Gastrocnemius medialis (tissue), 4 donors: Measurements from ENCODE around the gene NUTM1. TPM values are rescaled to one million over a fixed set of nuclear protein-coding genes. Genes with fewer than 3 reads are reported as not detected.

Experiments used
- ATAC-seq, 2 donors: fragments of 150-250 bp; one replicate each; pipeline ENCODE4 v1.9.1; 2016
- DNase-seq, 2 donors: peaks; one replicate each; pipeline ENCODE4 v3.0.0-alpha.2; 2019
- H3K27ac ChIP-seq, 4 donors: fragments of 200-600 bp; sonication (generic); 1 replicate in 1 of 4; 2 replicates in 3 of 4; pipeline ENCODE4 v1.5.1; 2016 to 2018; ENCODE audit warnings: mild to moderate bottlenecking in 2 of 4, moderate library complexity in 1 of 4
- H3K27me3 ChIP-seq, 3 donors: fragments of 200-600 bp; sonication (generic) in 2 of 3; 1 replicate in 1 of 3; 2 replicates in 2 of 3; pipeline versions ENCODE4 v1.5.1 to v1.6.0; 2016 to 2019; ENCODE audit warnings: mild to moderate bottlenecking in 1 of 3, moderate library complexity in 1 of 3
- H3K36me3 ChIP-seq, 2 donors: fragments of 200-600 bp; sonication (generic) in 1 of 2; one replicate each; pipeline ENCODE4 v1.5.1; 2017 to 2018
- H3K4me1 ChIP-seq, 2 donors: fragments of 200-600 bp; sonication (generic) in 1 of 2; one replicate each; pipeline ENCODE4 v1.5.1; 2016 to 2017; ENCODE audit warnings: mild to moderate bottlenecking in 2 of 2
- H3K4me3 ChIP-seq, 4 donors: fragments of 200-600 bp; sonication (generic) in 3 of 4; 1 replicate in 1 of 4; 2 replicates in 3 of 4; pipeline ENCODE4 v1.5.1; 2016 to 2019; ENCODE audit warnings: mild to moderate bottlenecking in 2 of 4
- H3K9me3 ChIP-seq, 3 donors: fragments of 200-600 bp; sonication (generic) in 2 of 3; 1 replicate in 1 of 3; 2 replicates in 2 of 3; pipeline ENCODE4 v1.5.1; 2016 to 2019
- CTCF ChIP-seq, 5 experiments: fragments of 450-650 bp in 3 of 5; fragments of 200-600 bp in 2 of 5; sonication (generic) in 2 of 5; IDR thresholded peaks in 4 of 5; conservative IDR thresholded peaks in 1 of 5; 1 replicate in 4 of 5; 2 replicates in 1 of 5; pipeline ENCODE4 v1.5.1; 2016 to 2019; ENCODE audit warnings: antibody characterized with exemption in 5 of 5, mild to moderate bottlenecking in 3 of 5, moderate library complexity in 3 of 5
- POLR2A ChIP-seq, 2 donors: fragments of 450-650 bp; IDR thresholded peaks; one replicate each; pipeline ENCODE4 v1.6.1; 2017; ENCODE audit warnings: antibody characterized with exemption in 2 of 2, mild to moderate bottlenecking in 2 of 2, moderate library complexity in 2 of 2
- in situ Hi-C, 4 donors: fragments of 200-750 bp; cut with MboI; loops; one replicate each; pipeline versions ENCODE4 v1.15.0 to v1.8.0; 2017; ENCODE audit warnings: low sequenced_read_pairs in 4 of 4
- intact Hi-C: fragments of 100-400 bp; cut with DNase I; formaldehyde crosslinking; loops from one replicate; pipeline ENCODE4 v1.15.1; 2023; ENCODE audit warnings: low total_unique reads
- total RNA-seq, 4 donors: library from RNA; depleted of rRNA; stranded (reverse); fragments of >200 nt; gene quantifications; one replicate each; pipeline versions ENCODE4 v1.1.0 to v1.2.3, GENCODE V29; 2016

Gene NUTM1
- total RNA-seq, 4 donors from 2014 or later: not detected

DNA sequence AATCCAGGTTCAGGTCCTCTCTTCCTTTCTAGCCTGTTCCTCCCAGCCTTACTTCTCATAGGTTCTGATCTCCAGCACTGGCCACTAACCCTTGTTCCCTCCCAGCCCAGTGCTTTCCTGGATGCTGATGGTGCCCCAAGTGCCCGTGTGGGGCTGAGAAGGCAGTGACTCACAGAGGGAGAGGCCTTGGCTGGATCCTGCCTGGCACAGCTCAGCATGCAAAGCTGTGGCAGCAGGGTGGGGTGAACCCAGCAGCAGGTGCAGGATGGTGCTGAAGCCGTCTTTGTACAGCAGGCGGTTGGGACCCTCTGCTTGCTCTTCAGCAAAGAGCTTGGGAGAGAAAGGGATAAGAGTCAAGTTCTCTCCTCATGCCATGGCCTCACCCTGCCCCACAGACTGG lies 16.3 kb downstream of the NUTM1 start:
- H3K36me3 ChIP-seq: peaks cover 0 to 15% of the 10 kb centered on the region in 2 donors
- no peak for ATAC-seq
- intact Hi-C loops: no loop called here

GRCh38 chr15:34360298-34360697 lies 17.2 kb downstream of the NUTM1 start:
- Histone ChIP-seq H3K4me1 (peaks cover 0 to under 1% of the 10 kb centered on the region in 2 donors), H3K36me3 (peaks cover 0 to 15% of the 10 kb centered on the region in 2 donors), H3K27me3 (no peaks in the 10 kb centered on the region), H3K4me3 (no peak overlapping the region), H3K27ac (no peak overlapping the region), H3K9me3 (no peaks in the 10 kb centered on the region)
- TF ChIP-seq CTCF (IDR thresholded peaks at IDR 0.05 in 4 of 5, conservative IDR thresholded peaks at IDR 0.05 in 1 of 5) (no peak), POLR2A (IDR thresholded peaks at IDR 0.05) (no peak)
- intact Hi-C loops: no loop called here
- in situ Hi-C loops: loop anchor here in 2 of 4 donors (10.0 to 25.0 kb wide), 4 partner anchors 115 to 627 kb away; partner anchors contain the start of genes EMC4 (in 1 of the 2) and ZNF770 (in 1 of the 2)
- DNase-seq (no peak), ATAC-seq (no peak)

More for the DNA sequence above, 16.3 kb downstream of the NUTM1 start:
- H3K4me1 ChIP-seq: no peaks in the 10 kb centered on the region
- no peak for DNase-seq
- H3K9me3 ChIP-seq: no peaks in the 10 kb centered on the region
- no peak for TF ChIP-seq CTCF (IDR thresholded peaks at IDR 0.05 in 4 of 5, conservative IDR thresholded peaks at IDR 0.05 in 1 of 5)
- in situ Hi-C loops: loop anchor here in 1 of 4 donors (25.0 kb wide), 3 partner anchors 122 to 628 kb away; partner anchors contain the start of genes EMC4 and ZNF770
- no peak overlapping the region for H3K27ac ChIP-seq
- H3K4me3 ChIP-seq: no peak overlapping the region
- H3K27me3 ChIP-seq: no peaks in the 10 kb centered on the region

DNA sequence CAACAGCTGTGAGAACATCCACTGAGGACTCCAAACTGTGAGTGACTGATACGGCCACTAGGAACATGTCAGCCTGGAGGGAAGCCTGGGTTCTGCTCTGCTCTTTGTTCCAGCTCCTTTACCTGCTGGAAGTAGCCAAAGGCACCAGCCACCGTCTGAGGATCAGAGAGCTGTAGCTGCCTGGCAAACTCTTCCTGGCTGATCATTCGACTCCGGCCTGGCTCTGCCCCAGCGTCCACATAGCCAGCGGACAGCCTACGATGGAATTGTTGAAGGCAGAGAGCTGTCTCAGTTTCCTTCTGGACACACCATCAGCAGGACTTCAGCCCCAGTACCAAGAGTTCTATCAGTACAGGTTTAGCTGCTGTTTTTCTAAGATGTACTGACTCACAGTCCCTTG lies 18.2 kb downstream of the NUTM1 start:
- DNase-seq (no peak), ATAC-seq (no peak)
- no peaks in the 10 kb centered on the region for H3K27me3 ChIP-seq
- H3K27ac ChIP-seq: no peak overlapping the region
- H3K36me3 ChIP-seq: peaks cover 0 to 15% of the 10 kb centered on the region in 2 donors
- H3K4me1 ChIP-seq: peaks cover 9 to 10% of the 10 kb centered on the region in 2 donors
- intact Hi-C loops: no loop called here
- no peaks in the 10 kb centered on the region for H3K9me3 ChIP-seq
- no peak overlapping the region for H3K4me3 ChIP-seq
- TF ChIP-seq CTCF (IDR thresholded peaks at IDR 0.05 in 4 of 5, conservative IDR thresholded peaks at IDR 0.05 in 1 of 5): no peak
- TF ChIP-seq POLR2A (IDR thresholded peaks at IDR 0.05): no peak
- in situ Hi-C loops: loop anchor here in 2 of 4 donors (10.0 to 25.0 kb wide), 4 partner anchors 116 to 626 kb away; partner anchors contain the start of genes EMC4 (in 1 of the 2) and ZNF770 (in 1 of the 2)

DNA sequence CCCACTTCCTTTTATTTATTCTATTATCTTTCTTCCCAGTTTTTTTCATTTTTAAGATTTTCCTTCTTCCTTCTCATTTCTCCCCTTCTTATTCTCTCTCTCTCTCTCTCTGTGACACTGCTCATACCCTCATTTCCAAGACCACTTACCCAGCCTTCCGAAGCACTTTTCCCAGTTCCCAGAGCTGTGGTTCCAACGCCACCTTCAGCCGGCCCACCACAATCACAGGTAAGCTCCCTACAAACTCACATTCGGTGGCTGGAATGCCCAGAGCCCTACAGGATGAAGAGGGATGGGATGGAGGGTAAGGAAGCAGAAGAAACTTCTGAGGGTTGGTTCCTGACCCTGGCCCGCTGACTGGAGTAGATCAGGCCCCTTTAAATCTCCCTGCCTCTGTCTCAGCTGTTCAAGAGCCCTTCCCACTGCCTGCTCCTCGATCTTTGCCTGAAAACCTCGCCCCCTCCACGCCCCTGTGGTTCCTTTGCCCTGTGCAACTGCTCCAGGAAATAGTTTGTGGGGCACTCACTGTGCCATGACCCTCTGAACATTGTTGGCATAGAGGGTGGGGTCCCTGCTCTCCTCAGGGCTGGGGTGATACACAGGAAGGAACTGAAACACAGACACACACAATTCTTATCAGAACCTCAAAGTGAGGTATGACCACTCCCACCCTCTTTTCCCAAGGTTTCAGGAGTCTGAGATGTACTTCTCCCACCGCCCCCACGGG lies 19.1 kb downstream of the NUTM1 start:
- Histone ChIP-seq H3K4me3 (no peak overlapping the region), H3K27ac (no peak overlapping the region), H3K27me3 (no peaks in the 10 kb centered on the region), H3K4me1 (peaks cover 9 to 15% of the 10 kb centered on the region in 2 donors), H3K9me3 (no peaks in the 10 kb centered on the region), H3K36me3 (peaks cover 0 to 15% of the 10 kb centered on the region in 2 donors)
- intact Hi-C loops (no loop called here), in situ Hi-C loops (loop anchor here in 2 of 4 donors (10.0 to 25.0 kb wide), 4 partner anchors 117 to 625 kb away; partner anchors contain the start of genes EMC4 (in 1 of the 2) and ZNF770 (in 1 of the 2))
- ATAC-seq (no peak), DNase-seq (no peak)
- TF ChIP-seq CTCF (IDR thresholded peaks at IDR 0.05 in 4 of 5, conservative IDR thresholded peaks at IDR 0.05 in 1 of 5) (no peak), POLR2A (IDR thresholded peaks at IDR 0.05) (no peak)
